Ramos (cell line): ENCODE measurements around the gene CCDC187.
"Not testable (repeated sequence)": the region's sequence is repeated elsewhere in the genome, so short reads cannot be mapped to it uniquely, and the experiment has no call there.

Experiments
- in situ Hi-C: fragments of 300-500 bp; cut with MboI; formaldehyde crosslinking; loops from one replicate; pipeline ENCODE4 v1.14.3; 2022; ENCODE audit warnings: low sequenced_read_pairs; ENCODE audit not compliant: unreplicated experiment

Gene CCDC187

DNA sequence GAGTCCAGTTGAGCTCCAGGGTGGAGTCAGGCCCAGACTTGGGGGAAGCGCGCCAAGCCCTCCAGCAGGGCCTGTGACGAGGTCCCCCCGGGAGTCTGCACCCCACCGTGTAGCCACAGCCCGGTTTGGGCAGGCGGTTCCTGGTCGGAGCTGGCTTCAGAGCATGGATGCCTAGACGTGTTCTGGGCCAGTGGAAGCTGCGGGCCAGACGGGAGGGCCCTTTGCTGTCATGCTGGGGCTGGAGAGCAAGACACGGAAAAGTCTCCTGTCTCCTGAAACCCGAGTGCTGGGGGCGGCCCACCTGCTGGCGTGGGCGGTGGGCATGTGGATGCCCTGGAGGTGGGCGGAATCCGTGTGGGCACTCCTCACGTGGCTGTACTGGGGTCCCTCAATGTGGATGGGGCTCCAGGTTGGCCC is 25.3 kb upstream of the CCDC187 start:
- in situ Hi-C loops = no loop called here

DNA sequence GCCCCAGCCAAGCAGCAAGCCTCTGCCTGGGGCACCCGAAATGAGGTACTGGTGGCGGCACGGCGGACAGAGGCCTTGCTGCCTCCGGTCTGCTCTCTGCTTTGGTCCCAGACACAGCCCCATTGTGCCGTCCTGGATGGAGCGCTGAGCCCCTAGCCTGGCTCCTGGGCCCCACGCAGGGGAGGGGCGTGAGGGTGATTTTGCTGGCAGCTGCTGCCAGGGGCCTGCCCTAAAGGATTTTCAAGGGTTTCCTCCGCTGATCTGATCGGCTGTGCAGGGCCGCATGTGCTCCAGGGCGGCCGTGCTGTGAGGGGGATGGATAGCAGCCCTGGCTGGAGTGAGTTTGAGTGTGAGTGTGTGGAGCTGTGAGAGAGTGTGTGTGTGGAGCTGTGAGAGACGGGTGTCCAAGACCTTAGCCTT is 24.7 kb upstream of the CCDC187 start:
- in situ Hi-C loops = no loop called here

DNA sequence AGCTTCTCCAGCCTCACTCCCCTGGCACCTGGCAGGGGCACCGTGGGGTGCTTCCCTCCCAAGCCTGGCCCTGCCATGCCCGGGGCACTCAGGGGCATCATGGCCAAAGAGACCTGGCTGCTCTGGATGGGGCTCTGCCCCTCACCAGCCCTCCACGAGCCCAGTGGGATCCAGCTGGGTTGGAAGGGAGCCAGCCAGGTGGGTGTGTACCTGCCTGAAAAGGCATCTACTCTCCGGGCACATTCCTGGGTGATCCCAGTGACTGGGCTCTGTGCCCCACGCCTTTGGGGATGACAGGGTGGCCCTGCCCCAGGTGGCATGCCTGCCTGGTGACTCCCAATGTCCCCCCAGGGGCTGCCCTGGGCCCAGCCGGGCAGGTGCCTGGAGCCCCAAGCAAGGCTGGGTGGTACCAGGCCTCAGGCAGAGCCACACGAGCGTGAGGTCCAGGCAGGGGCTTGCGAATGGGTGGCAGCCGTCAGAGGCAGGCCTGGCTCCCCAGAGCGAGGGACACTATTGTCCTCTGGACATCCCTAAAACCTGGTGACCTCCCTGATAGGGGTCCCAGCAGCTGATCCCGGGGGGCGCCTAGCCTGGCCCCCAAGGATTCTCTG is 24.2 kb upstream of the CCDC187 start:
- in situ Hi-C loops = no loop called here

GRCh38 chr9:136327304-136327974 is 23.5 kb upstream of the CCDC187 start, which contains the start of gene GPSM1:
Gene GPSM1 (plus strand): TSS chr9:136327539. CDS start chr9:136327696, 157 bp downstream.
- in situ Hi-C loops = no loop called here

GRCh38 chr9:136326761-136327303 is 22.9 kb upstream of the CCDC187 start:
- in situ Hi-C loops = no loop called here

GRCh38 chr9:136326061-136326760 is 22.3 kb upstream of the CCDC187 start:
- in situ Hi-C loops = no loop called here

- in situ Hi-C loops = no loop called here
These were observed 21.5 kb upstream of the CCDC187 start for GRCh38 chr9:136325358-136325757.

DNA sequence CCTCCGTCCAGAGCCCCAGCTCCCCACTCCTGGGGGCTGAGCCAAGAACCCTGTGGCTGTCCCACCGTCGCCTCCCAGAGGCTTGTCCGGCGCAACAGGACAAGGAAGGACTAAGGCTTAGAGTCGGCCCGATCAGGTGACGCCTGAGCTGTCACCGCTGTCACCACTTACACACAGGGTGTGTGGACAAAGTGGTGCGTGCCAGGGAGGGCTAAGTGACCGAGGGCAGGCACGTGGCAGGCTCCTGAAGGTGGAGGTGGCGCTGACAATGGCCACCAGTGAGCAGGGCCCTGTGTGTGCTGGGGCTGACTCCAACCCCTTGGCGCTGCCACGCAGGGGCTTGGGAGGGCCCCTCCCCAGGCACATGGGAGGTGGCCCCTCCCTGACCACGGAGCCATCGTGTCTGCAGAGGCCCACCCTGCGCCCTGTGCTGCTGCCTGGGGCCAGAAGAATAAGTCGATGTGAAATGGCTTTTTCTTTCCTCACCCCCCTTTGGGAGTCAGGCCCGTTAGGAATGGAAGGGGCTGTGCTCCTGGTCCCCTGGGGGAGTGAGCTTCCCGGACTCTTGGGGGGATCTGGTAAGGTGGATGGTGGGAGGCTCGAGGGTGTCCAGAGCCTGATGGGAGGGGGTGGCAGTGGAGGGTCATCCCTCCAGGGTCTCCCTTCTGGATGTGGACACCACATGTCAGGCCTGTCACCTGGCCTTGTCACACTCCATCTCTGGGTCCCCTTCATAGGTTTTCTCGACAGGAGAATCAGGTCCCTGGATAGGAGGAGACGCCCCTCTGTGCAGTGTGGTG is 20.8 kb upstream of the CCDC187 start:
- in situ Hi-C loops = no loop called here

DNA sequence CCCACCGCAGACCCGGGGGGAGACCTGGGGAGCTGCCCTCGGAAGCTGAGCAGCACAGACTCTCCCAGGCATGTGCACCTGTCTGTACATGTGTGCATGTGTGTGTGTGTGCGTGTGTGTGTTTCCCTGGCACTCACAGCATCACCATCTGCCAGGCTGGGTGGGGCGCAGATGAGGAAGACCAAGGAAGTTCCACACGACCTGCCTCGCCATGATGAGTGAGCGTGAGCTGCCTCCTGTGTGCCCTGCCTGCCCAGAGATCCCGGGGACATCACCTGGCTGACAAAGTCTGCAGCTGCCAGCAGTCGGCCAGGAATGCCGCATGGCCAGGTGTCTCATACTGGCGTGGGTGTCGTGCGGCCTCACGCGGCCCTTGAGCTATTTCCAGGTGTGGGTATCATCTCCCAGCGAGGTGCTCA is 19.5 kb upstream of the CCDC187 start:
- in situ Hi-C loops = no loop called here

DNA sequence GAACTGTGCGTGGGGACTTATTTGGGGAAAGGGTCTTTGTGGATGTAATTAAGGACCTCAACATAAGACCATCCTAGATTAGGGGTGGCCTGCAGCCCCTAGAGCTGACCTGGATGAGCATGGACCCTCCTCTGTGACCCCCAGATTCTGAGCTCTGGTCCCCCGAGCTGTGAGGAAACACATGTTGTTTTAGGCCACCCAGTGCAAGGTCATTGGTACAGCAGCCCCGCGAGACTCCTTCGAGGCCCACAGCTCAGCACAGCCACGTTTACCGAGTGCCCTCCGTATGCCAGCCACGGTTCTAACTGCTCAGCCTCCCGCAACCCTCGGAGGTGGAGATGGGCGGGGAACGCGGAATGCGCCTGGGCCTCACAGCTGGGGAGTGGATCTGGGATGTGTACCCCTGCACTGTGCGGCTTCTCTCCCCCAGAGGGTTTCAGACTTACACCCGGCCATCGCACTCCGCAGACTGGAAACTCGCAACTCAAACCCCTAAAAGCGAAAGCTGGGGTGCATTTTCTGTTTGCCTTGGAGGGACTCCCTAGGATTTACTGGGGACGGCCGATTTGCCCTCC is 18.9 kb upstream of the CCDC187 start:
- in situ Hi-C loops = no loop called here

GRCh38 chr9:136321561-136321960 is 17.7 kb upstream of the CCDC187 start:
- in situ Hi-C loops = no loop called here

- in situ Hi-C loops = not testable (repeated sequence)
These were observed 17.1 kb upstream of the CCDC187 start for GRCh38 chr9:136320972-136321371.

GRCh38 chr9:136319955-136320354 is 16.1 kb upstream of the CCDC187 start:
- in situ Hi-C loops = not testable (repeated sequence)

DNA sequence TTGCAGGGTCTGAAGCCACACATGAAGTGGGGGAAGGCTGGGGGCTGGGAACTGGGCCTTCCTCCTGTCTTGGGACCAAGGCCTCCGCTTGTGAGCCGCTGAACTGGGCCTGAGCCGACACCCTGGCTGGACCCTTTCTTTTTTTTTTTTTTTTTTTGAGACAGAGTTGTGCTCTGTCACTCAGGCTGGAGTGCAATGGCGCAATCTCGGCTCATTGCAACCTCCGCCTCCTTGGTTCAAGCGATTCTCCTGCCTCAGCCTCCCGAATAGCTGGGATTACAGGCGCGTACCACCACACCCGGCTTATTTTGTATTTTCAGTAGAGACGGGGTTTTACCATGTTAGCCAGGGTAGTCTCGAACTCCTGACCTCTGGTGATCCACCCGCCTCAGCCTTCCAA is 15.3 kb upstream of the CCDC187 start:
- in situ Hi-C loops = not testable (repeated sequence)

- in situ Hi-C loops = no loop called here
These were observed 14.9 kb upstream of the CCDC187 start for GRCh38 chr9:136318776-136319241.

DNA sequence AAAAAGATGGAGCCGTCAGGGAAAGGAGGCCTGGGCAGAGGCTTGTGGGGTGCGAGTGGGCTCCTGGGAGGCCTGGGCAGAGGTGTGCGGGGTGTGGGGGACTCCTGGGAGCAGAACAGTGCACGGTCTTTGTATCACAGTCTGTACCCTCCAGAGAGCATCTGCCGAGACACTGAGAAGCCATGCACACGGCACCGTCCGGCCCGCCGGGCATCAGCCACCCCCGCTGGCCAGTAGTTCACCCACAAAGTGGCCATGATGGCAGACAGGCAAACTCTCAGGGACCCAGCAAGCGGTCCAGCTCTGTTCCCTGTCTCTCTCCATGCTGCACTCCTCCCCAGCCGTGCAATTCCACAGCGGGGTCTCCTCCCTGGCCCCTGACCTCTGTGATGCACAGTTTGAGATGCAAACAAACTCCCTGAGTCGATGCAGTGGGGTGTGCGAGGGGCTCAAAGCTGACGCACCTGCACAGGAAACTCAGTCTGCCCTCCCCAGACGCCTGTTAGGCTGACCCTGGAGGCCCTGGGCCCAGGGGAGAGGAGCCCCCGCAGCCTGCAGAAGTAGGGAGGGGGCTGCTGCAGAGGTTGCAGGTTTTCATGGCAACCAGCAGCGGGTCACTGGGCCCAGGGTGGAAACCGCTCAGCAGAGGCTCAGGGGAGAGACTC is 14.3 kb upstream of the CCDC187 start:
- in situ Hi-C loops = no loop called here

DNA sequence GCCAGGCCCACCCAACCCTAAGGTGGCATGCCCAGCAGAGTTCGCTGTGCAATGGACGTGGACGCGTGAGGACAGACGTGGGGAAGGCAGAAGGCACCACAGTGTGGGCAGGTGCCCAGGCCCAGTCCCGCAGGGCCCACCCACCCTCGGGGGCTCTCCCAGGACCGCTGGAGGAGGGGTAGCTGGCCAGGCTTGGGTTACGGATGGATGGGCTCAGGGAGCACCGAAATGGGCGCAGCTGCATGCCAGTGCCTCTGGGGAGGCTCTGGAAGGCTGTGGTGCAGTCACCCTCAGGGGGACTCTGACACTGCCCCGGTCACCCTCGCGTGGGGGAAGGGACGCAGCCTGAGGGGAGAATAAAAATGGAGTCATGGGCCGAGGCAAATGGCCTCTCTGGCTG is 13.8 kb upstream of the CCDC187 start:
- in situ Hi-C loops = no loop called here

GRCh38 chr9:136316896-136317676 is 13.2 kb upstream of the CCDC187 start:
- in situ Hi-C loops = no loop called here
